HepG2 (cell line): ENCODE data around the gene BAZ2A. TPM values are rescaled to one million over a fixed set of nuclear protein-coding genes. Genes with fewer than 3 reads are reported as not detected.
A peak's percentile ranks its signal among the peaks of the same experiment; 100 is the strongest.

Experiments
- CENPT ChIP-seq: sonication (generic); formaldehyde crosslinking; IDR thresholded peaks from 2 replicates; pipeline ENCODE4 v1.8.0; 2022; ENCODE audit warnings: low read depth, mild to moderate bottlenecking, moderate library complexity, missing genetic modification reagents
- DPF2 ChIP-seq: sonication (generic); formaldehyde crosslinking; IDR thresholded peaks from 2 replicates; pipeline ENCODE4 v1.4.0; 2020; ENCODE audit warnings: mild to moderate bottlenecking, low read depth, missing genetic modification reagents, borderline replicate concordance
- FOSL2 ChIP-seq: sonication (generic); formaldehyde crosslinking; IDR thresholded peaks from 2 replicates; pipeline ENCODE4 v1.4.0; 2020; ENCODE audit warnings: missing genetic modification reagents
- GPN1 ChIP-seq: sonication (generic); formaldehyde crosslinking; IDR thresholded peaks from 2 replicates; pipeline ENCODE4 v1.5.1; 2020; ENCODE audit warnings: missing genetic modification reagents, borderline replicate concordance
- HNRNPK ChIP-seq: fragments of 200-400 bp; formaldehyde crosslinking; IDR thresholded peaks from 2 replicates; pipeline ENCODE4 v1.6.1; 2018; ENCODE audit warnings: low read length, low read depth, moderate library complexity, mild to moderate bottlenecking; ENCODE audit not compliant: poor library complexity, severe bottlenecking
- MAFK ChIP-seq, 2 experiments: IDR thresholded peaks in 1 of 2; conservative IDR thresholded peaks in 1 of 2; 2 replicates each; pipeline ENCODE4 v1.6.1; 2011; ENCODE audit warnings: improper control_type of control experiment in 2 of 2, low read length in 2 of 2
- MAZ ChIP-seq, 2 experiments: sonication (generic) in 1 of 2; formaldehyde crosslinking in 1 of 2; IDR thresholded peaks; 2 replicates each; pipeline versions ENCODE4 v1.5.0 to v1.6.1; 2012 to 2020; ENCODE audit warnings: low read depth in 2 of 2, mild to moderate bottlenecking in 2 of 2, borderline replicate concordance in 1 of 2, improper control_type of control experiment in 1 of 2, low read length in 1 of 2, missing genetic modification reagents in 1 of 2, moderate library complexity in 1 of 2
- MIXL1 ChIP-seq: IDR thresholded peaks from 2 replicates; pipeline ENCODE4 v1.6.1; 2016
- MNT ChIP-seq: fragments of 450-650 bp; IDR thresholded peaks from 2 replicates; pipeline ENCODE4 v1.6.1; 2016
- MXI1 ChIP-seq: IDR thresholded peaks from 3 replicates; pipeline ENCODE4 v1.6.1; 2012; ENCODE audit warnings: low read depth, low read length, inconsistent platforms, borderline replicate concordance
- NPAS2 ChIP-seq: sonication (generic); formaldehyde crosslinking; IDR thresholded peaks from 2 replicates; pipeline ENCODE4 v1.8.0; 2022; ENCODE audit warnings: mild to moderate bottlenecking, missing genetic modification reagents, borderline replicate concordance
- NR2F2 ChIP-seq: IDR thresholded peaks from 2 replicates; pipeline ENCODE4 v1.6.1; 2012; ENCODE audit warnings: low read depth, inconsistent platforms, borderline replicate concordance
- PLRG1 ChIP-seq: fragments of 450-650 bp; conservative IDR thresholded peaks from 2 replicates; pipeline ENCODE4 v1.6.1; 2016
- SIX4 ChIP-seq: sonication (generic); formaldehyde crosslinking; IDR thresholded peaks from 2 replicates; pipeline ENCODE4 v1.4.0; 2020; ENCODE audit warnings: missing genetic modification reagents
- ZNF430 ChIP-seq: sonication (generic); formaldehyde crosslinking; IDR thresholded peaks from 2 replicates; pipeline ENCODE4 v1.9.0; 2021; ENCODE audit warnings: mild to moderate bottlenecking, missing genetic modification reagents
- ZNF441 ChIP-seq: sonication (generic); formaldehyde crosslinking; IDR thresholded peaks from 2 replicates; pipeline ENCODE4 v1.7.0; 2021; ENCODE audit warnings: missing genetic modification reagents, borderline replicate concordance
- ZNF446 ChIP-seq: sonication (generic); formaldehyde crosslinking; IDR thresholded peaks from 2 replicates; pipeline ENCODE4 v1.5.0; 2020; ENCODE audit warnings: mild to moderate bottlenecking, missing genetic modification reagents
- ZNF451 ChIP-seq: sonication (generic); formaldehyde crosslinking; IDR thresholded peaks from 2 replicates; pipeline ENCODE4 v1.5.0; 2020; ENCODE audit warnings: mild to moderate bottlenecking, missing genetic modification reagents
- ZNF563 ChIP-seq: sonication (generic); formaldehyde crosslinking; IDR thresholded peaks from 2 replicates; pipeline ENCODE4 v1.8.0; 2022; ENCODE audit warnings: mild to moderate bottlenecking, moderate library complexity, missing genetic modification reagents
- ZNF616 ChIP-seq: sonication (generic); formaldehyde crosslinking; IDR thresholded peaks from 2 replicates; pipeline ENCODE4 v1.5.0; 2020; ENCODE audit warnings: low read depth, mild to moderate bottlenecking, missing genetic modification reagents
- ZNF670 ChIP-seq: sonication (generic); formaldehyde crosslinking; IDR thresholded peaks from 2 replicates; pipeline ENCODE4 v1.8.0; 2022; ENCODE audit warnings: mild to moderate bottlenecking, missing genetic modification reagents, borderline replicate concordance
- polyA plus RNA-seq, 8 experiments: library from polyadenylated mRNA; depleted of rRNA in 3 of 8; stranded (reverse) in 7 of 8; unstranded in 1 of 8; fragments of >200 nt; fragmentation: Illumina TruSeq in 4 of 8; extraction: Trizol in 4 of 8; gene quantifications; 2 replicates each; pipeline versions ENCODE4 v1.2.1 to v1.2.3, GENCODE V29; 2011 to 2016; ENCODE audit warnings: low read depth in 4 of 8, missing spikeins in 1 of 8, mixed read lengths in 1 of 8; ENCODE audit not compliant: insufficient read depth in 1 of 8
- total RNA-seq, 5 experiments: library from RNA; depleted of rRNA; stranded (reverse); fragments of >200 nt; fragmentation: Illumina TruSeq; extraction: Trizol; gene quantifications; 2 replicates each; pipeline ENCODE4 v1.2.3, GENCODE V29; 2016; ENCODE audit warnings: low read depth in 1 of 5
- TF ChIP-seq, protein P1 (sequence below): sonication (generic); formaldehyde crosslinking; IDR thresholded peaks from 2 replicates; pipeline ENCODE4 v1.4.0; 2020; ENCODE audit warnings: missing genetic modification reagents
- TF ChIP-seq, protein P2 (sequence below): IDR thresholded peaks from 2 replicates; pipeline ENCODE4 v1.6.1; 2018; ENCODE audit warnings: missing genetic modification reagents, mild to moderate bottlenecking, missing compliant biosample characterization
- TF ChIP-seq, protein P3 (sequence below): sonication (generic); formaldehyde crosslinking; IDR thresholded peaks from 2 replicates; pipeline ENCODE4 v1.5.0; 2020; ENCODE audit warnings: missing genetic modification reagents

BAZ2A gene
- total and polyA plus RNA-seq, 2 of the 13 experiments (the other 11 are each of a cell fraction or from before 2014, with no cell fraction given) = 21.8 to 73.5 TPM

GRCh38 chr12:56635806-56636674, 5.9 kb upstream of the BAZ2A start (continued):
- TF ChIP-seq, protein P1, sequence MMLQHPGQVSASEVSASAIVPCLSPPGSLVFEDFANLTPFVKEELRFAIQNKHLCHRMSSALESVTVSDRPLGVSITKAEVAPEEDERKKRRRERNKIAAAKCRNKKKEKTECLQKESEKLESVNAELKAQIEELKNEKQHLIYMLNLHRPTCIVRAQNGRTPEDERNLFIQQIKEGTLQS (CRISPR knock-in tag) = peak; percentile 38; the same call in 1 of the 2 replicates
- peak; percentile 38 to 49 for TF ChIP-seq MAFK (conservative IDR thresholded peaks at IDR 0.05 in 1 of 2, IDR thresholded peaks at IDR 0.05 in 1 of 2; ENCODE audit: low read length in 2 of 2)
- no peak for TF ChIP-seq SIX4 (CRISPR knock-in tag)
- TF ChIP-seq ZNF563 (CRISPR knock-in tag) = no peak
- 0 out of 2 replicates have a peak, but pooled peaks have one; percentile 37 for TF ChIP-seq ZNF451 (CRISPR knock-in tag)
- TF ChIP-seq, protein P2, sequence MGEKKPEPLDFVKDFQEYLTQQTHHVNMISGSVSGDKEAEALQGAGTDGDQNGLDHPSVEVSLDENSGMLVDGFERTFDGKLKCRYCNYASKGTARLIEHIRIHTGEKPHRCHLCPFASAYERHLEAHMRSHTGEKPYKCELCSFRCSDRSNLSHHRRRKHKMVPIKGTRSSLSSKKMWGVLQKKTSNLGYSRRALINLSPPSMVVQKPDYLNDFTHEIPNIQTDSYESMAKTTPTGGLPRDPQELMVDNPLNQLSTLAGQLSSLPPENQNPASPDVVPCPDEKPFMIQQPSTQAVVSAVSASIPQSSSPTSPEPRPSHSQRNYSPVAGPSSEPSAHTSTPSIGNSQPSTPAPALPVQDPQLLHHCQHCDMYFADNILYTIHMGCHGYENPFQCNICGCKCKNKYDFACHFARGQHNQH (CRISPR knock-in tag) = no peak; the same call in 1 of the 2 replicates
- no peak for TF ChIP-seq MXI1
- peak; percentile 49 for TF ChIP-seq MAZ (IDR thresholded peaks at IDR 0.05; ENCODE audit: borderline replicate concordance, low read depth, low read length)
- peak; percentile 40; the same call in 1 of the 2 replicates for TF ChIP-seq MAZ (CRISPR knock-in tag; IDR thresholded peaks at IDR 0.05; ENCODE audit: low read depth)
- TF ChIP-seq NPAS2 (CRISPR knock-in tag) = no peak
- peak; percentile 27; the same call in 1 of the 2 replicates for TF ChIP-seq MNT
- peak; percentile 36; the same call in 1 of the 2 replicates for TF ChIP-seq NR2F2
- peak; percentile 78 for TF ChIP-seq FOSL2 (CRISPR knock-in tag)
- TF ChIP-seq GPN1 (CRISPR knock-in tag) = no peak
- no peak for TF ChIP-seq CENPT (CRISPR knock-in tag)
- TF ChIP-seq ZNF430 = 0 out of 2 replicates have a peak, but pooled peaks have one; percentile 45
- TF ChIP-seq, protein P3, sequence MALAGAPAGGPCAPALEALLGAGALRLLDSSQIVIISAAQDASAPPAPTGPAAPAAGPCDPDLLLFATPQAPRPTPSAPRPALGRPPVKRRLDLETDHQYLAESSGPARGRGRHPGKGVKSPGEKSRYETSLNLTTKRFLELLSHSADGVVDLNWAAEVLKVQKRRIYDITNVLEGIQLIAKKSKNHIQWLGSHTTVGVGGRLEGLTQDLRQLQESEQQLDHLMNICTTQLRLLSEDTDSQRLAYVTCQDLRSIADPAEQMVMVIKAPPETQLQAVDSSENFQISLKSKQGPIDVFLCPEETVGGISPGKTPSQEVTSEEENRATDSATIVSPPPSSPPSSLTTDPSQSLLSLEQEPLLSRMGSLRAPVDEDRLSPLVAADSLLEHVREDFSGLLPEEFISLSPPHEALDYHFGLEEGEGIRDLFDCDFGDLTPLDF (CRISPR knock-in tag) = no peak
- no peak for TF ChIP-seq ZNF670 (CRISPR knock-in tag)
- no peak for TF ChIP-seq MIXL1 (CRISPR knock-in tag)
- TF ChIP-seq ZNF446 (CRISPR knock-in tag) = no peak
- TF ChIP-seq DPF2 = no peak
- peak; percentile 32 for TF ChIP-seq HNRNPK
- TF ChIP-seq ZNF616 (CRISPR knock-in tag) = 0 out of 2 replicates have a peak, but pooled peaks have one; percentile 74
- no peak for TF ChIP-seq PLRG1
- peak; percentile 58; the same call in 1 of the 2 replicates for TF ChIP-seq ZNF441 (CRISPR knock-in tag)
